Breast epithelium (tissue), 3 donors: Measurements from ENCODE around the gene BICD1.

Experiments used
- CTCF ChIP-seq, 3 donors: fragments of 450-650 bp; IDR thresholded peaks; one replicate each; pipeline ENCODE4 v1.5.1; 2016 to 2017; ENCODE audit warnings: antibody characterized with exemption in 3 of 3, mild to moderate bottlenecking in 3 of 3, moderate library complexity in 3 of 3
- POLR2AphosphoS5 ChIP-seq, 3 donors: sonication (generic); formaldehyde crosslinking; IDR thresholded peaks; one replicate each; pipeline ENCODE4 v1.6.1; 2017; ENCODE audit warnings: antibody characterized with exemption in 3 of 3

- TF ChIP-seq CTCF (IDR thresholded peaks at IDR 0.05) (no peak), POLR2AphosphoS5 (IDR thresholded peaks at IDR 0.05) (no peak)
Measured at GRCh38 chr12:32353540-32353939, 246.9 kb downstream of the BICD1 start.
